Activated T-helper 17 cell treated with anti-CD3 and anti-CD28 coated beads, Interleukin-2, amount 50 U/mL, for 72 hours (primary cell): ENCODE results near the gene DOCK10. TPM values are rescaled to one million over a fixed set of nuclear protein-coding genes. Genes with fewer than 3 reads are reported as not detected.
A peak's percentile ranks its signal among the peaks of the same experiment; 100 is the strongest.

Experiments
- ATAC-seq: fragments of 150-1000 bp; cut with Tn5 transposase; replicated peaks from 2 replicates; pipeline ENCODE4 v1.10.0; 2021; ENCODE audit warnings: mild to moderate bottlenecking, moderate library complexity
- H3K27ac Mint-ChIP-seq: one replicate; pipeline ENCODE4 v1.8.0; 2022; ENCODE audit warnings: mixed read lengths
- H3K27me3 Mint-ChIP-seq: one replicate; pipeline ENCODE4 v1.8.0; 2022; ENCODE audit warnings: mixed read lengths
- H3K36me3 Mint-ChIP-seq: one replicate; pipeline ENCODE4 v1.8.0; 2022; ENCODE audit warnings: low read depth, mild to moderate bottlenecking, mixed read lengths
- H3K4me1 Mint-ChIP-seq: one replicate; pipeline ENCODE4 v1.8.0; 2022; ENCODE audit warnings: mixed read lengths
- H3K4me3 Mint-ChIP-seq: one replicate; pipeline ENCODE4 v1.8.0; 2022; ENCODE audit warnings: mild to moderate bottlenecking, mixed read lengths
- H3K9me3 Mint-ChIP-seq: one replicate; pipeline ENCODE4 v1.8.0; 2022; ENCODE audit warnings: mixed read lengths
- total RNA-seq, 2 donors: library from RNA; stranded (reverse); gene quantifications; one replicate each; pipeline ENCODE4 v1.2.3, GENCODE V29; 2022

The DOCK10 gene
- total RNA-seq, 2 donors from 2014 or later: 142 to 227 TPM

- no peaks in the 10 kb centered on the region for H3K9me3 Mint-ChIP-seq
- H3K4me1 Mint-ChIP-seq: peaks cover 54% of the 10 kb centered on the region
- peak overlapping the region; percentile 51 for H3K4me3 Mint-ChIP-seq
- ATAC-seq: no peak
- peaks cover 33% of the 10 kb centered on the region for H3K36me3 Mint-ChIP-seq
- no peaks in the 10 kb centered on the region for H3K27me3 Mint-ChIP-seq
- H3K27ac Mint-ChIP-seq: peak overlapping the region; percentile 55
Observed at GRCh38 chr2:225032246-225032645, 10.0 kb downstream of the DOCK10 start.

DNA sequence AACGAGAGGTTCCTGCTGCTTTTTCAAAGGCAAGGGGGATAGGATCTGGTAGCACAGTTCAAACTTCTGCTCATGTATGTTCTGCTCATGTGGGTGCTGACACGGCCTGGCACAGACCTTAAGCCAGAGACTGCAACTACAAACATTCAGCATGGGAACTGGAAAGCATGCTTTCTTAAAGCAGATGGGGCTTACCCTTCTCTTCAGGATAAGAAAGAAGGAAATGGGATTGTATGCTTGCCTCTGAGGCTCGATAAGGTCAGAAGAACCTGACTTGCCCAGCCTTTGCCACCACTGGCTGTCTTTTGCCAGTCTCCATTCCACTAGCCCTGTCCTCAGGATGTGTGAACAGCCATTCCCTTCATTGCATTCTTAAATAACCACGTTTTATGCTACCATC, 10.7 kb downstream of the DOCK10 start:
- H3K36me3 Mint-ChIP-seq: peaks cover 29% of the 10 kb centered on the region
- peaks cover 54% of the 10 kb centered on the region for H3K4me1 Mint-ChIP-seq
- peak overlapping the region; percentile 68 for H3K27ac Mint-ChIP-seq
- H3K27me3 Mint-ChIP-seq: no peaks in the 10 kb centered on the region
- no peaks in the 10 kb centered on the region for H3K9me3 Mint-ChIP-seq
- no peak for ATAC-seq
- peak overlapping the region; percentile 51 for H3K4me3 Mint-ChIP-seq

DNA sequence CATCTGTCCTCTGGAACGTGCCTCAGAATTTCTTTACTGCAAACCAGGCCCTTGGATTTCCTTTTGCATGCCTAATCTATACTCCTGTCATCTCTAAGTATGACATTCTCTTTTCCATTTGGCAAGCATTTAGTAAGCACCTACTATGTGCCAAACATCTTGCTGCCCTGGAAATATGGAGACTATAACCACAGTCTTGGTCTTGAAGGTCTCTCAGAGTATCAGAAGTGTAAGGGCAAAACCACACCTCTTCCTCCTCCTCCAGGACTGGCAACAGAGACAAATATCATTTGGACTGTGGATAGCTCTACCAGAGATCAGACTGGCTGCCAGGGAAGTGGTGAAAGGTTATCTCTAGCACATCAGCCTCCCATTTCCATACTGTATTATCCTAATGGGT, 11.4 kb downstream of the DOCK10 start:
- peaks cover 57% of the 10 kb centered on the region for H3K4me1 Mint-ChIP-seq
- no peaks in the 10 kb centered on the region for H3K9me3 Mint-ChIP-seq
- peak; percentile 26 for ATAC-seq
- peaks cover 24% of the 10 kb centered on the region for H3K36me3 Mint-ChIP-seq
- H3K4me3 Mint-ChIP-seq: peak overlapping the region; percentile 51
- peak overlapping the region; percentile 68 for H3K27ac Mint-ChIP-seq
- no peaks in the 10 kb centered on the region for H3K27me3 Mint-ChIP-seq

GRCh38 chr2:225030203-225030602, 12.1 kb downstream of the DOCK10 start:
- peak overlapping the region; percentile 51 for H3K4me3 Mint-ChIP-seq
- peaks cover 56% of the 10 kb centered on the region for H3K4me1 Mint-ChIP-seq
- no peaks in the 10 kb centered on the region for H3K9me3 Mint-ChIP-seq
- H3K27me3 Mint-ChIP-seq: no peaks in the 10 kb centered on the region
- H3K36me3 Mint-ChIP-seq: peaks cover 19% of the 10 kb centered on the region
- ATAC-seq: peak; percentile 34
- peak overlapping the region; percentile 55 for H3K27ac Mint-ChIP-seq

DNA sequence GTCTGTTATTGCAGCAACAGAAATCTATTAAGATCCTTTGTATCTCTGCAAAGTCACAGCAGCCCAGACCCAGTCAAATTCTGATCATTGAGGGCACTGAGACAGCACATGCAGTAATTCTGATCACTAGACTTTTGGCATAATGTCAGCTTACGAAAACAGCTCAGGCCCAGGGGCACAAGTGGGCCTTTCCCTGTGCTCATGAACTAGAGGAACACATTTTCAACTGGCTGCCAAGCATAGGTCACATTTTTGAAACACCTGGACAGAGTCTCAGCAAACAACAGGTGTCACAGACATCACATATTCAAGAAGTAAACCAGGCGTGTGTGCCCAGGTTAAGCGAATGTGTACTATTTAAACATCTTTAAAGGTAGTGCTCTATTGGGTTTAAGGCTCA, 13.7 kb downstream of the DOCK10 start:
- Mint-ChIP-seq H3K9me3 (no peaks in the 10 kb centered on the region), H3K36me3 (peaks cover 5% of the 10 kb centered on the region), H3K27ac (no peak overlapping the region)

GRCh38 chr2:225027061-225027762, 15.1 kb downstream of the DOCK10 start:
- Mint-ChIP-seq H3K9me3 (no peaks in the 10 kb centered on the region), H3K27ac (peak overlapping the region; percentile 61), H3K4me1 (peaks cover 56% of the 10 kb centered on the region), H3K27me3 (no peaks in the 10 kb centered on the region), H3K36me3 (peaks cover 7% of the 10 kb centered on the region), H3K4me3 (peak overlapping the region; percentile 54)
- ATAC-seq: peak; percentile 86

More for the DNA sequence above, 13.7 kb downstream of the DOCK10 start:
- peaks cover 48% of the 10 kb centered on the region for H3K4me1 Mint-ChIP-seq
- no peaks in the 10 kb centered on the region for H3K27me3 Mint-ChIP-seq
- ATAC-seq: no peak
- H3K4me3 Mint-ChIP-seq: peak overlapping the region; percentile 54

DNA sequence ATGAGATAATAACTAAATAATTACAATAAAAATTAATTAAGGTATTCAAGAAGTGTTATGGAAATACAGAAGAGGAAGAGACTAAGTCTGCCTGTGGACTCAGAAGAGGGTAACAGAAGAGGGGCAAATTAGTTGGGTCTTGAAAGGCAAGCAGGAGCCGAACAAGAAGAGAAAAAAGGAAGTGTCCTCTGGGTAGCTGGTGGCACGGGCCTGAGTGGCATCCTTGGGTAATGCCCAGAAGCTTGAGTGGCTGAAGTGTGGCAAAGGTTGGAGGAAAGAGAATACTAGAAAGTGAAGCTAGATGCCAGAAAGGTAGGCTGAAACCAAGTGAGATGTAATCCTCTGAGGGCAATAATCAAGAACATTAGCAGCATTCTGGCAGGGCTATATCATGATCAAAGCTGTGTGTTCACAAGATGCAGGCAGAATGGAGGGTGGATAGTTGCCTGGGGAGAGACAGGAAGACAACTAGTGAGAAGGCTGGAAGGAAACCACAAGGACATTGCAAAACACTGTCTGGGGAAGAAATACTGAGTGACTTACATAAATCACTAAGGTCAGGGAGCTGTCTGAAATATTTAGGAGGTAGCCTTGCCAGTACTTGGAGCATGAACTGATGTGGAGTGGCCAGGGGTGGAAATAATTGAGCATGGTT, 16.2 kb downstream of the DOCK10 start:
- peaks cover 46% of the 10 kb centered on the region for H3K4me1 Mint-ChIP-seq
- peak; percentile 25 for ATAC-seq
- peaks cover 7% of the 10 kb centered on the region for H3K36me3 Mint-ChIP-seq
- no peaks in the 10 kb centered on the region for H3K27me3 Mint-ChIP-seq
- peak overlapping the region; percentile 61 for H3K27ac Mint-ChIP-seq
- H3K9me3 Mint-ChIP-seq: no peaks in the 10 kb centered on the region
- H3K4me3 Mint-ChIP-seq: peak overlapping the region; percentile 54

DNA sequence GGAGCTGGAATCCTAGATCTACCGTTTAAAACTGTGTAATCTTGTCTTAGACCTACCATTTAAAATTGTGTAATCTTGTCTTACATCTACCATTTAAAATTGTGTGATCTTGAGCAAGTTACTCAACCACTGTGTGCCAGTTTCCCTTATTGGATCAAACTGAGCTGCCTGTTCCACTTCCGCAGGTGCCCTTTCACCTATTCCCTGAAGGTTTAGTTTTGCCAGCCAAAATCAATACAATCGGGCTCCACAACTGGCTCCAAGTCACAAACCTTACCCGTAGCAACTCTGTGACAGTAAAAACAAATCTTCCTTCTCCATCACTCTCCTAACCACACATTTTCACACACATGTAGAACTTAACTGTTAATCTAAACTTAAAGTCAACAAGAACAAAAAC, 20.1 kb downstream of the DOCK10 start:
- H3K27me3 Mint-ChIP-seq: no peaks in the 10 kb centered on the region
- peak overlapping the region; percentile 40 for H3K27ac Mint-ChIP-seq
- no peaks in the 10 kb centered on the region for H3K9me3 Mint-ChIP-seq
- peaks cover 63% of the 10 kb centered on the region for H3K4me1 Mint-ChIP-seq
- ATAC-seq: no peak
- H3K4me3 Mint-ChIP-seq: peak overlapping the region; percentile 2
- peaks cover 16% of the 10 kb centered on the region for H3K36me3 Mint-ChIP-seq

DNA sequence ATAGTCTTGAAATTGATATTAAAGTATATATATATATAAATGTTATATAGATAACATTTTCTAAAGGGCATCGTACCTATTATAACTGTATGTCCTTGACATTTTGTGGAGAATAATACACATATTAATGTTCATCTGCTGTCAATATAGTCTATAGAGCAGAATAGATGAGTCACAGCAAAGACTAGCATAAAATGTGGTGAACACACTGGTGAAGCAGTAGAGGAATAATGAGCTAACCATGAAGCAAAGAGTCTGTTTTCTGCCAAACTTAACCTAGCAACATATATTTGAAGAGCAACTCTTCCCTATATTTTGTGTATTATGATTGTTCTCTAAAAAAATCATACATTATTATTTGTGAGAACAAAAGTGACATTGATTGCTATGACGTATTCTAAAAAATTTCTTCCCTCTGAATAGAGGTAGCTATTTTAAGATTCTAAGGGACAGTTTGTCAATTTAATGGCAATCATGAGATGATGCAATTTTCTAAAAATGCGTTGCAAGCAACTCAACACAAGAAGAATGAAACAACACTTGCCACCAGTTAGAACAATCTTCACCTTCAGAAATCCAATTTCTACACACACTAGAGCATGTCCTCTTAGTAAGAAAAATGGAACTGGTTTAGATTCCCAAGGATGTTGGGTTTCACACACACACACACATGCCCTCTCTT, 22.0 kb downstream of the DOCK10 start:
- H3K4me1 Mint-ChIP-seq: peaks cover 49% of the 10 kb centered on the region
- H3K4me3 Mint-ChIP-seq: peak overlapping the region; percentile 23
- no peaks in the 10 kb centered on the region for H3K27me3 Mint-ChIP-seq
- ATAC-seq: peak; percentile 82
- no peaks in the 10 kb centered on the region for H3K9me3 Mint-ChIP-seq
- H3K36me3 Mint-ChIP-seq: peaks cover 16% of the 10 kb centered on the region
- H3K27ac Mint-ChIP-seq: no peak overlapping the region

DNA sequence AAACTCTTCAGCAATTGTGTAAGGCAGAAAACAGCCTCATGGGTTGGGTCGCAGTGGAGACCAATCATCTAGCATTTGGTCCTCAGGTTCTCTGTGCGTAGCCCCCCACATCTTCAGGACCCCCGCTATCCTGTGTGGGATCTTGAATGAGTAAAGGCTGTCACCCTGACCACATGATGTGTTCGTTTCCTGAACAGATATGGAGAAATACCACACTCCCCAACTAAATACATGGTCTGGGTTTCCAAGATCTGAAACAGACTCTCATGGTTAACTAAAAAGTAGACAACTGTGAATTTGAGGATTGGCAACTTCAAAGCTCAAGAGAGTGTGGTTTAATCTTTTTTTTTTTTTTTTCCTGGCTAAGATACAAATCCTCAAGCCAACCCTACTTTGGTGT, 23.2 kb downstream of the DOCK10 start:
- peaks cover 45% of the 10 kb centered on the region for H3K4me1 Mint-ChIP-seq
- H3K9me3 Mint-ChIP-seq: no peaks in the 10 kb centered on the region
- H3K27me3 Mint-ChIP-seq: no peaks in the 10 kb centered on the region
- no peak for ATAC-seq
- peak overlapping the region; percentile 1 for H3K27ac Mint-ChIP-seq
- peaks cover 16% of the 10 kb centered on the region for H3K36me3 Mint-ChIP-seq
- H3K4me3 Mint-ChIP-seq: peak overlapping the region; percentile 23

GRCh38 chr2:225017713-225018112, 24.6 kb downstream of the DOCK10 start:
- H3K4me1 Mint-ChIP-seq: peaks cover 49% of the 10 kb centered on the region
- peaks cover 8% of the 10 kb centered on the region for H3K36me3 Mint-ChIP-seq
- H3K4me3 Mint-ChIP-seq: no peak overlapping the region
- no peaks in the 10 kb centered on the region for H3K9me3 Mint-ChIP-seq
- peak overlapping the region; percentile 52 for H3K27ac Mint-ChIP-seq
- H3K27me3 Mint-ChIP-seq: no peaks in the 10 kb centered on the region
- no peak for ATAC-seq

GRCh38 chr2:225017098-225017685, 25.1 kb downstream of the DOCK10 start:
- no peak for ATAC-seq
- Mint-ChIP-seq H3K4me1 (peaks cover 44% of the 10 kb centered on the region), H3K36me3 (peaks cover 8% of the 10 kb centered on the region), H3K4me3 (no peak overlapping the region), H3K9me3 (no peaks in the 10 kb centered on the region), H3K27ac (peak overlapping the region; percentile 52), H3K27me3 (no peaks in the 10 kb centered on the region)

DNA sequence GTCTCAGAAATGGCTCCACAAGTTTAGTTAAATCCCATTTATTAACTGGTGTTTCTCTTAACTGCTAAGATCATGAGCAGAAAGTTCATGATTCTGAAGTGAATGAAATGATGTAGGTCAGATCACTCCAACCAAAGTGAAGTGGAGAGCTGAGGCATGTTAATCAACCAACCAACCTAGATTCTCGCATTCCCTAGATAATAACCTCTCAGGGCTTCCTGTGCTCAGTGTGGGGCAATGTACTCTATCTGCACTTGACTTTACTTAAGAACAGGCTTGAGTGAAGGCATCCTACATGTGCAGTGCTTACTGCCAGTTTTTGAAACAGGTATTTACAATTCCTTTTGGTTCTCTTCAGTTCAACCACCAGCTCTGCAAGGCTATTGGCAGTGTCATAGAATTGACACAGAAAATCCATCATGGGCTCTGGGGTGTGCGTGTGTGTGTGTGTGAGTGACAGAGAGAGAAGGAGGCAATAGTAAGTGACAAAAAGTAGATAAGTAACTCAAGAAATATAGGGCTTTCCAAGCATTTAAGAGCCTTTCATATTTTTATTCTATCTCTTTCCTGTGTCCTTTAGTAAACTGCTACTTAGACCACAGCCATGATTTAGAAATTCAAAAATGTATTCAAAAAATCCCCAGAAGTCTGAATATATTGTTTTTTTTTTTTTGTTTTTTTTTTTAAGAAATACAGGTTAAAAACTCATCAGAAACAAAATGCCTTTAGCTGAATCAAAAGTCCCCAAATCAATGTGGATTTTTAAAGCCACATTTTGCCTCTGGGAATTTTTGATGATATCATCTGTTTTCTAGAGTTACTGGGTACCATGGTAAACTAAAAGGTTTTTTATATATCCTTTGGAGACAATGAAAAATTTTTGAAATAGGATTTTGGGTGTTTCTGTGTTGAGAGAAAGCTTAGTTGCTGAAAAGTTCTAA, 28.6 kb downstream of the DOCK10 start:
- Mint-ChIP-seq H3K27ac (peak overlapping the region; percentile 90), H3K27me3 (no peaks in the 10 kb centered on the region), H3K4me3 (peak overlapping the region; percentile 69), H3K9me3 (no peaks in the 10 kb centered on the region), H3K36me3 (peaks cover 6% of the 10 kb centered on the region), H3K4me1 (peaks cover 49% of the 10 kb centered on the region)
- ATAC-seq: peak; percentile 17

GRCh38 chr2:225011585-225011984, 30.7 kb downstream of the DOCK10 start:
- Mint-ChIP-seq H3K4me3 (peak overlapping the region; percentile 77), H3K27ac (peak overlapping the region; percentile 90), H3K36me3 (peaks cover 8% of the 10 kb centered on the region)

More at GRCh38 chr2:225011585-225011984, 30.7 kb downstream of the DOCK10 start:
- ATAC-seq: no peak
- Mint-ChIP-seq H3K9me3 (no peaks in the 10 kb centered on the region), H3K27me3 (no peaks in the 10 kb centered on the region), H3K4me1 (peaks cover 58% of the 10 kb centered on the region)
